Osteoblast (primary cell): ENCODE measurements around the gene SAMD11. TPM values are rescaled to one million over a fixed set of nuclear protein-coding genes. Genes with fewer than 3 reads are reported as not detected.

Source experiments
- DNase-seq: peaks from one replicate; pipeline ENCODE4 v3.0.0; 2011; ENCODE audit warnings: low spot score, mixed read lengths; ENCODE audit not compliant: insufficient read length; ENCODE audit errors: missing footprints
- H2AFZ ChIP-seq: 2 replicates; pipeline ENCODE4 v1.6.0; 2011; ENCODE audit warnings: mild to moderate bottlenecking, low read length
- H3K27ac ChIP-seq: 2 replicates; pipeline ENCODE4 v1.5.1; 2011; ENCODE audit warnings: mild to moderate bottlenecking, low read depth, low read length, moderate library complexity
- H3K27me3 ChIP-seq: 2 replicates; pipeline ENCODE4 v1.6.0; 2012; ENCODE audit warnings: mild to moderate bottlenecking, control low read depth, inconsistent platforms, low read length, moderate library complexity; ENCODE audit not compliant: insufficient read depth
- H3K36me3 ChIP-seq: 2 replicates; pipeline ENCODE4 v1.5.1; 2011; ENCODE audit warnings: mild to moderate bottlenecking, low read length, control low read depth, moderate library complexity; ENCODE audit not compliant: insufficient read depth
- H3K4me1 ChIP-seq: 2 replicates; pipeline ENCODE4 v1.5.1; 2011; ENCODE audit warnings: mild to moderate bottlenecking, low read length, control low read depth, moderate library complexity; ENCODE audit not compliant: insufficient read depth
- H3K4me2 ChIP-seq: 2 replicates; pipeline ENCODE4 v1.6.0; 2011; ENCODE audit warnings: mild to moderate bottlenecking, low read length; ENCODE audit not compliant: insufficient read depth
- H3K4me3 ChIP-seq: fragments of 200-600 bp; sonication (generic); 3 replicates; pipeline ENCODE4 v1.5.1; 2012; ENCODE audit warnings: mild to moderate bottlenecking, low read length, inconsistent platforms; ENCODE audit not compliant: insufficient read depth
- H3K79me2 ChIP-seq: 2 replicates; pipeline ENCODE4 v1.6.0; 2012; ENCODE audit warnings: mild to moderate bottlenecking, low read length, control low read depth, inconsistent platforms; ENCODE audit not compliant: insufficient read depth
- H3K9me3 ChIP-seq: 2 replicates; pipeline ENCODE4 v1.5.1; 2011; ENCODE audit warnings: low read depth, low read length, control low read depth
- H4K20me1 ChIP-seq: 2 replicates; pipeline ENCODE4 v1.6.0; 2012; ENCODE audit warnings: mild to moderate bottlenecking, low read length, control low read depth; ENCODE audit not compliant: insufficient read depth
- total RNA-seq: library from RNA; depleted of rRNA; stranded (reverse); fragments of >200 nt; gene quantifications from 2 replicates; pipeline ENCODE4 v1.2.3, GENCODE V29; 2012
- TF ChIP-seq, protein P1 (sequence below): IDR thresholded peaks from 2 replicates; pipeline ENCODE4 v1.5.1; 2011; ENCODE audit warnings: mild to moderate bottlenecking, low read depth, low read length, moderate library complexity; ENCODE audit errors: extremely low read depth

SAMD11 gene
- total RNA-seq, 1 donor: 8.3 TPM

DNA sequence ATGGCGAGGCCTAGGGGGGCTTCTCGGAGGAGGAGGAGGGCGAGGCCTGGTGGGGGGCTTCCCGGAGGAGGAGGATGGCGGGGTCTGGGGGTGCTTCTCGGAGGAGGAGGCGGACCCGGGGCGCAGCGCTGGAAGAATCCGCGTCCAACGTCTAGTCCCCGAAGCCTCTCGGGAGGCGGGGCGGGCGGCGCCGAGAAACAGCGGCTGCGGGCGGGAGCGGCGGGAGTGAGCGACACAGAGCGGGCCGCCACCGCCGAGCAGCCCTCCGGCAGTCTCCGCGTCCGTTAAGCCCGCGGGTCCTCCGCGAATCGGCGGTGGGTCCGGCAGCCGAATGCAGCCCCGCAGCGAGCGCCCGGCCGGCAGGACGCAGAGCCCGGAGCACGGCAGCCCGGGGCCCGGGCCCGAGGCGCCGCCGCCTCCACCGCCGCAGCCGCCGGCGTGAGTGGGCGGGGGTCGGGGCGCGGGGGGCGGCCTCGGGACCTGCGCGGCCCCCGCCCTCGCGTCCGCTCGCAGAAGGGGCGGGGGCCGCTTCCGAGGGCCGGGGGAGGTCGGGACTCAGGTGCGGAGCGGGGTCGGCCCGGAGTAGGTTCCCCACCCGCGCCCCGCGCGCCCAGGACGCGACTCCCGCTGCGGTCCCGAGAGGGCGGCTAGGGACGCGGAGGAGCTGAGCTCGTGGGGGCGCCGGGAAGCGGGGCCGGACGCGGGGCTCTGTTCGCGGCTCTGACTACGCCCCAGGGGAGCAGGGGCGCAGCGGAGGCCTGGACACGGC, 36.8 kb downstream of the SAMD11 start, which contains the start of gene KLHL17:
KLHL17 (plus strand) TSS at position 222 of the 769 bp plus-strand sequence; CDS start at position 332, 110 bp downstream.
- Histone ChIP-seq H3K4me2 (peak within 1 kb of the TSS; percentile 69), H3K4me1 (peaks cover 13% of the 10 kb centered on the region), H3K36me3 (peaks cover 25% of the 10 kb centered on the region), H3K4me3 (peak within 1 kb of the TSS; percentile 91), H3K27ac (no peak within 1 kb of the TSS), H2AFZ (peak within 1 kb of the TSS; percentile 22), H3K9me3 (no peaks in the 10 kb centered on the region), H3K27me3 (no peaks in the 10 kb centered on the region), H3K79me2 (peaks cover 31% of the 10 kb centered on the region), H4K20me1 (peaks cover 25% of the 10 kb centered on the region)
- peak; percentile 100 for DNase-seq
- TF ChIP-seq, protein P1, sequence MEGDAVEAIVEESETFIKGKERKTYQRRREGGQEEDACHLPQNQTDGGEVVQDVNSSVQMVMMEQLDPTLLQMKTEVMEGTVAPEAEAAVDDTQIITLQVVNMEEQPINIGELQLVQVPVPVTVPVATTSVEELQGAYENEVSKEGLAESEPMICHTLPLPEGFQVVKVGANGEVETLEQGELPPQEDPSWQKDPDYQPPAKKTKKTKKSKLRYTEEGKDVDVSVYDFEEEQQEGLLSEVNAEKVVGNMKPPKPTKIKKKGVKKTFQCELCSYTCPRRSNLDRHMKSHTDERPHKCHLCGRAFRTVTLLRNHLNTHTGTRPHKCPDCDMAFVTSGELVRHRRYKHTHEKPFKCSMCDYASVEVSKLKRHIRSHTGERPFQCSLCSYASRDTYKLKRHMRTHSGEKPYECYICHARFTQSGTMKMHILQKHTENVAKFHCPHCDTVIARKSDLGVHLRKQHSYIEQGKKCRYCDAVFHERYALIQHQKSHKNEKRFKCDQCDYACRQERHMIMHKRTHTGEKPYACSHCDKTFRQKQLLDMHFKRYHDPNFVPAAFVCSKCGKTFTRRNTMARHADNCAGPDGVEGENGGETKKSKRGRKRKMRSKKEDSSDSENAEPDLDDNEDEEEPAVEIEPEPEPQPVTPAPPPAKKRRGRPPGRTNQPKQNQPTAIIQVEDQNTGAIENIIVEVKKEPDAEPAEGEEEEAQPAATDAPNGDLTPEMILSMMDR: no peak

DNA sequence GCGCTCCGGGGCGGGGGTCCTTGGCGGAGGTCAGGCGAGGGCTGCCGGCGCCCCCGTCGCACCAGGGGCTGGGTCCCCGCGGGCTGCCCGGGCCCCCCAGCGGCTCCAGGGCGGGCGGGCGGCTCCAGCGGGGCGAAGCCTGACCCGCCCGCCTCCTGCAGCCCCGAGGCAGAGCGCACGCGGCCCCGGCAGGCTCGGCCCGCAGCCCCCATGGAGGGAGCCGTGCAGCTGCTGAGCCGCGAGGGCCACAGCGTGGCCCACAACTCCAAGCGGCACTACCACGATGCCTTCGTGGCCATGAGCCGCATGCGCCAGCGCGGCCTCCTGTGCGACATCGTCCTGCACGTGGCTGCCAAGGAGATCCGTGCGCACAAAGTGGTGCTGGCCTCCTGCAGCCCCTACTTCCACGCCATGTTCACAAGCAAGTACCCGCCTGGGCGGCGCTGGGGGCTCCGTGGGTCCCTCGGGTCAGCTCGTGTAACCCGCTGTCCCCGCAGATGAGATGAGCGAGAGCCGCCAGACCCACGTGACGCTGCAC, 37.5 kb downstream of the SAMD11 start:
- peak overlapping the region; percentile 91 for H3K4me3 ChIP-seq
- peaks cover 20% of the 10 kb centered on the region for H3K36me3 ChIP-seq
- no peak overlapping the region for H2AFZ ChIP-seq
- H3K27ac ChIP-seq: no peak overlapping the region
- TF ChIP-seq, protein P1: no peak
- DNase-seq: peak; percentile 97
- H4K20me1 ChIP-seq: peaks cover 22% of the 10 kb centered on the region
- H3K9me3 ChIP-seq: no peaks in the 10 kb centered on the region
- H3K4me1 ChIP-seq: peaks cover 19% of the 10 kb centered on the region
- no peaks in the 10 kb centered on the region for H3K27me3 ChIP-seq
- H3K4me2 ChIP-seq: peak overlapping the region; percentile 69
- peaks cover 28% of the 10 kb centered on the region for H3K79me2 ChIP-seq

DNA sequence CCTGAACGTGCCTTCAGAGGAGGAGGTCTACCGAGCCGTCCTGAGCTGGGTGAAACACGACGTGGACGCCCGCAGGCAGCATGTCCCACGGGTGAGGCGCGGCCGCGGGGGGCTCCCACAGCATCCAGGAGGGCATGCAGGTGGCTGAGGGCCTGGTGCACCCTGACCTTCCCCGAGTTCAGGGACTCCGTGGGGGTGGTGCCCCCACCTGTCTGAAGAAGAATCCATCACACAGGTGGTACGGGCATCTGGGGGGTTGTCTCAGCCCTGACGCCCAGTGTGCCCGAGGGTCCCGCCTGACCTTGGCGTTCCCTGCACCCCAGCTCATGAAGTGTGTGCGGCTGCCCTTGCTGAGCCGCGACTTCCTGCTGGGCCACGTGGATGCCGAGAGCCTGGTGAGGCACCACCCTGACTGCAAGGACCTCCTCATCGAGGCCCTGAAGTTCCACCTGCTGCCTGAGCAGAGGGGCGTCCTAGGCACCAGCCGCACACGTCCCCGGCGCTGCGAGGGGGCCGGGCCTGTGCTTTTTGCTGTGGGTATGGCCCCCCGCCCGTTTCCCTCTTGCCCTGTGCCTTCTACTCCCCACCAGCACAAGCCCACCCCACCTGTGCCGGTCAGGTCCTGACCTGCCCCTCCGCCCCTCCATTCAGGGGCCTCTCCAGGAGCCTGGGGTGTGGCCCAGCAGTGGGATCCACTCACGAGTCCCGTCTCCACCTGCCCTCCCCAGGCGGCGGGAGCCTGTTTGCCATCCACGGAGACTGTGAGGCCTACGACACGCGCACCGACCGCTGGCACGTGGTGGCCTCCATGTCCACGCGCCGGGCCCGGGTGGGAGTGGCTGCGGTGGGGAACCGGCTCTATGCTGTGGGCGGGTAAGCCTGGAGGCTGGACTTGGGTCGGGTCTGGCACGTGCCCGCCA, 38.9 kb downstream of the SAMD11 start:
- TF ChIP-seq, protein P1: no peak
- peak; percentile 90 for DNase-seq
- H3K4me2 ChIP-seq: no peak overlapping the region

More for the DNA sequence above, 38.9 kb downstream of the SAMD11 start:
- H3K36me3 ChIP-seq: peaks cover 10% of the 10 kb centered on the region
- peaks cover 14% of the 10 kb centered on the region for H3K79me2 ChIP-seq
- no peaks in the 10 kb centered on the region for H3K27me3 ChIP-seq
- H4K20me1 ChIP-seq: peaks cover 10% of the 10 kb centered on the region
- H2AFZ ChIP-seq: no peak overlapping the region
- no peak overlapping the region for H3K4me3 ChIP-seq
- no peaks in the 10 kb centered on the region for H3K9me3 ChIP-seq
- H3K27ac ChIP-seq: no peak overlapping the region
- H3K4me1 ChIP-seq: peaks cover 18% of the 10 kb centered on the region
